GM12878 (cell line): ENCODE results near the gene ACTL7A.

Experiments
- CTCF ChIP-seq, 3 experiments: IDR thresholded peaks in 2 of 3; conservative IDR thresholded peaks in 1 of 3; 2 replicates each; pipeline ENCODE4 v1.5.1; 2011; ENCODE audit warnings: low read depth in 3 of 3, low read length in 3 of 3, mild to moderate bottlenecking in 3 of 3, control low read depth in 2 of 3, moderate library complexity in 2 of 3, inconsistent platforms in 1 of 3, mixed read lengths in 1 of 3; ENCODE audit not compliant: control insufficient read depth in 2 of 3, insufficient read depth in 1 of 3; ENCODE audit errors: extremely low read depth in 1 of 3
- EP300 ChIP-seq, 2 experiments: fragments of 150-350 bp in 1 of 2; IDR thresholded peaks; 2 replicates each; pipeline ENCODE4 v1.6.1; 2011 to 2012; ENCODE audit warnings: low read depth in 2 of 2, low read length in 2 of 2, borderline replicate concordance in 1 of 2, improper control_type of control experiment in 1 of 2, inconsistent platforms in 1 of 2; ENCODE audit not compliant: control insufficient read depth in 1 of 2
- NFYB ChIP-seq: IDR thresholded peaks from 2 replicates; pipeline ENCODE4 v1.6.1; 2011; ENCODE audit warnings: low read depth, mild to moderate bottlenecking, low read length, improper control_type of control experiment, moderate library complexity; ENCODE audit not compliant: insufficient read depth
- PBX3 ChIP-seq: IDR thresholded peaks from 2 replicates; pipeline ENCODE4 v1.6.1; 2011; ENCODE audit warnings: mild to moderate bottlenecking, low read depth, low read length, moderate library complexity; ENCODE audit not compliant: insufficient replicate concordance
- POLR2A ChIP-seq: IDR thresholded peaks from 2 replicates; pipeline ENCODE4 v1.6.1; 2011; ENCODE audit warnings: low read depth, mild to moderate bottlenecking, low read length
- RAD21 ChIP-seq: IDR thresholded peaks from 2 replicates; pipeline ENCODE4 v1.6.1; 2011; ENCODE audit warnings: mild to moderate bottlenecking, low read depth, low read length, moderate library complexity; ENCODE audit not compliant: insufficient read depth
- RCOR1 ChIP-seq: conservative IDR thresholded peaks from 2 replicates; pipeline ENCODE4 v1.6.1; 2012; ENCODE audit warnings: low read depth, low read length, improper control_type of control experiment

GRCh38 chr9:108861997-108862396, at the start of gene ACTL7A:
- TF ChIP-seq RAD21 = no peak
- no peak for TF ChIP-seq CTCF (IDR thresholded peaks at IDR 0.05 in 2 of 3, conservative IDR thresholded peaks at IDR 0.05 in 1 of 3; ENCODE audit: control insufficient read depth in 2 of 3, extremely low read depth in 1 of 3, insufficient read depth in 1 of 3, low read depth in 3 of 3, low read length in 3 of 3)
- TF ChIP-seq RCOR1 = no peak
- no peak for TF ChIP-seq POLR2A
- no peak for TF ChIP-seq EP300 (IDR thresholded peaks at IDR 0.05; ENCODE audit: borderline replicate concordance in 1 of 2, control insufficient read depth in 1 of 2, low read depth in 2 of 2, low read length in 2 of 2)
- TF ChIP-seq NFYB = no peak
- no peak for TF ChIP-seq PBX3
